Measurements from ENCODE around the gene PLEKHN1.
A peak's percentile ranks its signal among the peaks of the same experiment; 100 is the strongest.
"Not testable (repeated sequence)": the region's sequence is repeated elsewhere in the genome, so short reads cannot be mapped to it uniquely, and the experiment has no call there.

The PLEKHN1 gene

DNA sequence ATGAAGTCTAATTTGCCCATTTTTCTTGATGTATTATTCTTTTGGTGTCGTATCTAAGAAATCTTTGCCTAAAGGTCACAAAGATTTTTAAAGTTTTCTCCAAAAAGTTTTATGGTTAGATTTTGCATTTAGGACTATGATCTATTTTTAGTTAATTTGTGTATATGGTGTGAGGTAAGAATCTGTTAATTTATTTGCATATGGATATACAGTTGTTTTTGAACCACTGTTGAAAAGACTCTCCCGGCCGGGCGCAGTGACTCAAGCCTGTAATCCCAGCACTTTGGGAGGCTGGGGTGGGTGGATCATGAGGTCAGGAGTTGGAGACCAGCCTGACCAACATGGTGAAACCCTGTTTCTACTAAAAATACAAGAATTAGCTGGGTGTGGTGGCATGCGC is 21.8 kb downstream of the PLEKHN1 start:
- H3K4me1 Mint-ChIP-seq (ENCODE audit: low read depth); H3K4me3 Mint-ChIP-seq; H3K27ac Mint-ChIP-seq; H3K36me3 Mint-ChIP-seq (ENCODE audit: low read depth); intact Hi-C loops (cut with micrococcal nuclease): not testable (repeated sequence)
- Mint-ChIP-seq H3K27me3 (peaks cover 85% of the 10 kb centered on the region), H3K9me3 (peaks cover 13% of the 10 kb centered on the region)

GRCh38 chr1:991275-991674 is 25.0 kb downstream of the PLEKHN1 start:
- H3K9me3 Mint-ChIP-seq: peaks cover 13% of the 10 kb centered on the region
- H3K27ac Mint-ChIP-seq; H3K4me3 Mint-ChIP-seq; H3K4me1 Mint-ChIP-seq (ENCODE audit: low read depth); H3K36me3 Mint-ChIP-seq (ENCODE audit: low read depth); intact Hi-C loops (cut with micrococcal nuclease): not testable (repeated sequence)
- H3K27me3 Mint-ChIP-seq: peaks cover 92% of the 10 kb centered on the region

DNA sequence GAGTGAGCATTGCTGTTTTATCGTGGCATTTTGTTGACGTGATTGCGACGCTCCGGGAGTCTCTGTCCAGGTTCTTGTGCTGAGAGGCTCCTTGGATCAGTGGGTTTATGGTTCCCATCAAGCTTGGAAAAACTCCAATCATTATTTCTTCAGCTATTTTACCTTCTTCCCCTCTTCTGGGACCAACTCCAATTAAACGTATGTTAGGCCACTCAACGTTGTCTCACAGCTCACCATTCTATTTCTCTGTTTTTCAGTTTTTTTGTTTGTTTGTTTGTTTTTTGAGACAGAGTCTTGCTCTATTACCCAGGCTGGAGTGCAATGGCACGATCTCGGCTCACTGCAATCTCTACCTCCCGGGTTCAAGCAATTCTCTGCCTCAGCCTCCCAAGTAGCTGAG is 25.6 kb downstream of the PLEKHN1 start:
- no peak overlapping the region for H3K4me3 Mint-ChIP-seq
- H3K27ac Mint-ChIP-seq: no peak overlapping the region
- no peaks in the 10 kb centered on the region for H3K36me3 Mint-ChIP-seq (ENCODE audit: low read depth)
- peaks cover 13% of the 10 kb centered on the region for H3K9me3 Mint-ChIP-seq
- H3K27me3 Mint-ChIP-seq: peaks cover 90% of the 10 kb centered on the region
- H3K4me1 Mint-ChIP-seq (ENCODE audit: low read depth): no peaks in the 10 kb centered on the region
- intact Hi-C loops (cut with micrococcal nuclease): no loop called here

DNA sequence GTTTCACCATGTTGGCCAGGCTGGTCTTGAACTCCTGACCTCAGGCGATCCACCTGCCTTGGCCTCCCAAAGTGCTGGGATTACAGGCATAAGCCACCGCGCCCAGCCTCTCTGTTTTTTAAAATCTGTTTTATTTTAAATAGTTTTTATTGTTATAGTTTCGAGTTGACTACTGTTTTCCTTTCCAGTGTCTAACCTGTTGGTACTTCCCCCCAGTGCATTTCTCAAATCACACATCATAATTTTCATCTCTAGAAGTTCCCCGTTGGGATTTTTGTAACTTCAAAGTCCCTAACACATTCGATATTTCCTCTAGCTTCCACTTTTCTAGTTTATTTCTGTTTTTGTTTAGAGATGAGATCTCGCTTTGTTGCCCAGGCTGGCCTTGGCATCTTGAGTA is 26.1 kb downstream of the PLEKHN1 start:
- intact Hi-C loops (cut with micrococcal nuclease): no loop called here
- H3K4me3 Mint-ChIP-seq: no peak overlapping the region
- peaks cover 13% of the 10 kb centered on the region for H3K9me3 Mint-ChIP-seq
- H3K27me3 Mint-ChIP-seq: peaks cover 93% of the 10 kb centered on the region
- no peak overlapping the region for H3K27ac Mint-ChIP-seq
- H3K36me3 Mint-ChIP-seq (ENCODE audit: low read depth): no peaks in the 10 kb centered on the region
- H3K4me1 Mint-ChIP-seq (ENCODE audit: low read depth): no peaks in the 10 kb centered on the region

DNA sequence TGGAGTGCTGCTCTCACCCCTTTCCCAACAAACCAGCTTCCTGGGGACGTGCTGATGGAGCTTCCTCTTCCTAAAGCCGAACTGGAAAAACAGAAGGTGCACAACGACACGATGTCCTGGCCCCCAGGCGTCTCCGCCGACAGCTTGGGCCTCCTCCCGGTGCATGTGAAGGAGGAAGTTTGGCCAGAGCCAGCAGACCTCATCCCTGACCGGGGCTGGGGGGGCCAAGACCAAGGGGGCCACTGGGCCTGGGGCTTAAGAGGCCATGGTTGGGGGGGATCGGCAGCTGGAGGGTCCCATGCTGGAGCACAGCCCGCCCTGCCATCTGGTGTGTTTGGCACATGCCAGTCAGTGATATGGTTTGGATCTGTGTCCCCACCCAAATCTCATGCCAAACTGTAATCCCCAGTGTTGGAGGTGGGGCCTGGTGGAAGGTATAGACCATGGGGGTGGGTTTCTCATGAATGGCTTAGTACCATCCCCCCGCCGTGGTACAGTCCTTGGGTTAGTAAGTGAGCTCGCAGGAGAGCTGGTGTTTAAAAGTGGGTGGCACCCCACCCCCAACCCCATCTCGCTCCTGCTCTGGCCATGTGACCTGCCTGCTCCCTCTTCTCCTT is 27.2 kb downstream of the PLEKHN1 start:
- Mint-ChIP-seq H3K36me3 (ENCODE audit: low read depth) (no peaks in the 10 kb centered on the region), H3K27ac (no peak overlapping the region), H3K27me3 (peaks cover 93% of the 10 kb centered on the region), H3K4me3 (no peak overlapping the region), H3K4me1 (ENCODE audit: low read depth) (no peaks in the 10 kb centered on the region), H3K9me3 (peaks cover 13% of the 10 kb centered on the region)
- intact Hi-C loops (cut with micrococcal nuclease): no loop called here

DNA sequence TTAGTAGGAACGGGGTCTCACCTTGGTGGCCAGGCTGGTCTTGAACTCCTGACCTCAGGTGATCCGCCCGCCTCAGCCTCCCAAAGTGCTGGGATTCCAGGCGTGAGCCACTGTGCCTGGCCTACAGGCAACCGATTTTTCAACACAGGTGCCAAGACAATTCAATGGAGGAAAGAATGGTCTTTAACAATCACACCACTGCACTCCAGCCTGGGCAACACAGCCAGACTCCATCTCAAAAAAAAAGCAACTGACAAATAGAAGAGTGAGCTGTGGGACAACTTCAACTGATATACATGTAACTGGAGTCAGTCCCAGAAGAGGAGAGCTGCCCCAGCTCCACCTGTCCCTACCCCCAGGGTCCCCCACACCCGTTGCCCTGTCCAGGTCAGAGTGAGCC is 28.3 kb downstream of the PLEKHN1 start:
- H3K27me3 Mint-ChIP-seq: peaks cover 86% of the 10 kb centered on the region
- H3K36me3 Mint-ChIP-seq (ENCODE audit: low read depth); H3K27ac Mint-ChIP-seq; H3K4me1 Mint-ChIP-seq (ENCODE audit: low read depth); intact Hi-C loops (cut with micrococcal nuclease); H3K4me3 Mint-ChIP-seq: not testable (repeated sequence)
- H3K9me3 Mint-ChIP-seq: peaks cover 13% of the 10 kb centered on the region

GRCh38 chr1:995665-996633 is 29.7 kb downstream of the PLEKHN1 start:
- peaks cover 13% of the 10 kb centered on the region for H3K9me3 Mint-ChIP-seq
- no peak overlapping the region for H3K27ac Mint-ChIP-seq
- peaks cover 6% of the 10 kb centered on the region for H3K4me1 Mint-ChIP-seq (ENCODE audit: low read depth)
- H3K27me3 Mint-ChIP-seq: peaks cover 82% of the 10 kb centered on the region
- intact Hi-C loops (cut with micrococcal nuclease): no loop called here
- H3K4me3 Mint-ChIP-seq: no peak overlapping the region
- H3K36me3 Mint-ChIP-seq (ENCODE audit: low read depth): no peaks in the 10 kb centered on the region

DNA sequence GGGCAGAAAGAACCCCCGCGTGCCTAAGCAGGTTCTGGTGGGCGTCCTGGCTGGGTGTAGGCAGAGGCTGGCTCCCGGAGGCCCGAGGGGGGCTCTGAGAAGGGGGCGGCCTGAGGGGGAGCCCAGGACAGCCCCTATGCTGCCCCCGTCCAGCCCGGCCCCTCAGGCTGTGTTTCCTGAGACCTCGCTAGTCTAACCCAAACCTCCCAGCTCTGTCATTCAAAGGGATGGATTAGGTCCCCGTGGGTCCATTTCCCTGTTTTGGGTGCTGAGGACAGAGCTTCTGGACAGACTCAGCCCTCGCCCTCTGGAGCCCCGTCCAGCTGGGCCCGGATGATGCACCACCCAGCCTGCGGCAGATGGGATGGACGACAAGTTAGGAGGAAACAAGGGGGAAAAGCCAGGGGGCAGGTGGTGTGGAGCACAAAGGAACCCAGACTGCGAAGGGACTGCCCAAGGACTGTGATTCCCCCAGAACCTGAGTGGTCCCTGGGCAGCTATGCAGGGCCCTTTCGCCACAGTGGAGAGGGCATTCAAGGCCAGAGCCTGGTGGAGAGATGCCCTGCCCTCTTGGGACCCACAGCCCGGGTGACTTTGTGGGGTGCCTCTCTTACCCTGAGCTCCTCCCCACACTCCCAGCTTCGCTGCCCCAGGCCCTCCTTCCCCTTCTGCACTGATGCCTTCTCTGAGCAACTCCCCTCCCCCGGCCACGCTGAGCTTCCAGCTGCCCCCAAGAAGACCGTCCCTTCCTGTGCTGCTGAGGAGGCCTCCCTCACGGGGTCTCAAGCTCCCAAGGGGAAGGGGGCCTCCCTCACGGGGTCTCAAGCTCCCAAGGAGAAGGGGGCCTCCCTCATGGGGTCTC is 30.8 kb downstream of the PLEKHN1 start:
- Mint-ChIP-seq H3K4me1 (ENCODE audit: low read depth) (peaks cover 13% of the 10 kb centered on the region), H3K27me3 (peaks cover 78% of the 10 kb centered on the region), H3K4me3 (no peak overlapping the region), H3K27ac (no peak overlapping the region), H3K9me3 (peaks cover 7% of the 10 kb centered on the region), H3K36me3 (ENCODE audit: low read depth) (no peaks in the 10 kb centered on the region)
- intact Hi-C loops (cut with micrococcal nuclease): no loop called here

GRCh38 chr1:997713-997992 is 31.4 kb downstream of the PLEKHN1 start:
- Mint-ChIP-seq H3K36me3 (ENCODE audit: low read depth) (no peaks in the 10 kb centered on the region), H3K27ac (no peak overlapping the region), H3K27me3 (peaks cover 80% of the 10 kb centered on the region), H3K9me3 (peaks cover 1% of the 10 kb centered on the region), H3K4me1 (ENCODE audit: low read depth) (peaks cover 14% of the 10 kb centered on the region), H3K4me3 (no peak overlapping the region)
- intact Hi-C loops (cut with micrococcal nuclease): no loop called here

GRCh38 chr1:997993-998744 is 31.9 kb downstream of the PLEKHN1 start:
- intact Hi-C loops (cut with micrococcal nuclease): no loop called here
- peaks cover 80% of the 10 kb centered on the region for H3K27me3 Mint-ChIP-seq
- H3K4me1 Mint-ChIP-seq (ENCODE audit: low read depth): peaks cover 14% of the 10 kb centered on the region
- no peaks in the 10 kb centered on the region for H3K36me3 Mint-ChIP-seq (ENCODE audit: low read depth)
- no peaks in the 10 kb centered on the region for H3K9me3 Mint-ChIP-seq
- peak overlapping the region; percentile 26 for H3K4me3 Mint-ChIP-seq
- H3K27ac Mint-ChIP-seq: no peak overlapping the region

DNA sequence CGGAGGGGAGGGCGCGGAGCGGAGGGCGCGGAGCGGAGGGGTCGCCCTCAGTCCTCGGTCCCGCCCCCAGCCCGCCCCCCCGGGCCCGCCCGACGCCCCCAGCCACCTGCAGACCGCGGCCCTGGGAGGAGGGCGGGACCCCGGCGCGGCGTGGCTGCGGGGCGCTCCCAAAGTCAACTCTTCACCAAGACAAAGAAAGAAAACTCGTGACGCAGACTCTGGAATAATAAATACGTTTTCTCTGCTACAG is 32.4 kb downstream of the PLEKHN1 start:
- H3K9me3 Mint-ChIP-seq: no peaks in the 10 kb centered on the region
- no peak overlapping the region for H3K4me3 Mint-ChIP-seq
- no peaks in the 10 kb centered on the region for H3K36me3 Mint-ChIP-seq (ENCODE audit: low read depth)
- no peak overlapping the region for H3K27ac Mint-ChIP-seq
- H3K4me1 Mint-ChIP-seq (ENCODE audit: low read depth): peaks cover 14% of the 10 kb centered on the region
- H3K27me3 Mint-ChIP-seq: peaks cover 80% of the 10 kb centered on the region
- intact Hi-C loops (cut with micrococcal nuclease): no loop called here

GRCh38 chr1:998995-999724 is 32.9 kb downstream of the PLEKHN1 start:
- intact Hi-C loops (cut with micrococcal nuclease): no loop called here
- Mint-ChIP-seq H3K9me3 (no peaks in the 10 kb centered on the region), H3K4me3 (no peak overlapping the region), H3K27ac (no peak overlapping the region), H3K36me3 (ENCODE audit: low read depth) (no peaks in the 10 kb centered on the region), H3K4me1 (ENCODE audit: low read depth) (peaks cover 14% of the 10 kb centered on the region), H3K27me3 (peaks cover 80% of the 10 kb centered on the region)

DNA sequence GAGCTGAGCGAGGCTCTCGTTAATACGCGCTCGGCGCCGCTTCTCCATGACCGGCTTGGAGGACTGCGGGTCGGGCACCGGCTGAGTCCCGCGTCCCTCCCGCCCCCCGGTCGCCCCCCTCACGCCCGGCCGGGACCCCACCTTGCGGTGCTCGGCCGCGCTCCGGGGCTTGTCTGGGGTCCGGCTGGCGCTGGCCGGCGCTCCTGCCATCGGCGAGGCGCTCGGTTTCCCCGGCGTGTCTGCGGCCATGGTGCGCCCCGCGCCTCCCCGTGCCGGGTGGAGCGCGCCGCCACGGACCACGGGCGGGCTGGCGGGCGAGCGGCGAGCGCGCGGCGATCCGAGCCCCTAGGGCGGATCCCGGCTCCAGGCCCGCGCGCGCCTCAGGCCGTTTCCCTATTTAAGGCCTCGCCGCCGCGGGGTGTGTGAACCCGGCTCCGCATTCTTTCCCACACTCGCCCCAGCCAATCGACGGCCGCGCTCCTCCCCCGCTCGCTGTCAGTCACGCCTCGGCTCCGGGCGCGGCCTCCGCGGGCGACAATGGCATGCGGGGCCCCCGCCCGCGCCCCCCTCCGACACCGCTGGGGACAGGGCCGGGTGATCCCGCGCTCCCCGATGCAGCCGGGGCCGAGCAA is 33.6 kb downstream of the PLEKHN1 start, which contains the start of gene HES4:
Gene HES4 (minus strand): TSS at position 373 of the 632 bp plus-strand sequence. CDS start 124 bp downstream, at position 249.
- Mint-ChIP-seq H3K4me1 (ENCODE audit: low read depth) (peaks cover 18% of the 10 kb centered on the region), H3K27ac (peak within 1 kb of the TSS; percentile 32), H3K9me3 (no peaks in the 10 kb centered on the region), H3K27me3 (peaks cover 80% of the 10 kb centered on the region), H3K36me3 (ENCODE audit: low read depth) (no peaks in the 10 kb centered on the region), H3K4me3 (peak within 1 kb of the TSS; percentile 58)
- intact Hi-C loops (cut with micrococcal nuclease): no loop called here

Measured in dendritic cell treated with granulocyte-macrophage colony-stimulating factor and Interleukin-4, amounts not matched to agents 40 ng/mL and 50 ng/mL, for 4 days (primary cell).